NB4 (cell line): Measurements from ENCODE around the gene TUBB4B.
A peak's percentile ranks its signal among the peaks of the same experiment; 100 is the strongest.
"Not testable (repeated sequence)": the region's sequence is repeated elsewhere in the genome, so short reads cannot be mapped to it uniquely, and the experiment has no call there.

Experiments
- DNase-seq: peaks from one replicate; pipeline ENCODE4 v3.0.0; 2010; ENCODE audit warnings: low read depth
- H3K4me3 ChIP-seq: one replicate; pipeline ENCODE4 v1.5.1; 2011; ENCODE audit warnings: mild to moderate bottlenecking, low read depth, low read length, moderate library complexity
- CTCF ChIP-seq: IDR thresholded peaks from one replicate; pipeline ENCODE4 v1.5.1; 2012; ENCODE audit warnings: low read depth, low read length
- MAX ChIP-seq: IDR thresholded peaks from 2 replicates; pipeline ENCODE4 v1.6.1; 2011; ENCODE audit warnings: low read depth, low read length
- MYC ChIP-seq: IDR thresholded peaks from 2 replicates; pipeline ENCODE4 v1.6.1; 2011; ENCODE audit warnings: low read depth, low read length
- POLR2A ChIP-seq: IDR thresholded peaks from 2 replicates; pipeline ENCODE4 v1.6.1; 2011; ENCODE audit warnings: mild to moderate bottlenecking; ENCODE audit not compliant: insufficient read length; ENCODE audit errors: extremely low read depth

TUBB4B gene

GRCh38 chr9:137235424-137236237 lies 5.5 kb upstream of the TUBB4B start:
- no peak overlapping the region for H3K4me3 ChIP-seq
- TF ChIP-seq CTCF = no peak
- TF ChIP-seq POLR2A = no peak
- no peak for TF ChIP-seq MYC
- TF ChIP-seq MAX = no peak
- no peak for DNase-seq

GRCh38 chr9:137236238-137236935 lies 4.7 kb upstream of the TUBB4B start:
- peak; percentile 88 for DNase-seq
- TF ChIP-seq POLR2A (no peak), CTCF (peak; percentile 94), MAX (no peak; the same call in 1 of the 2 replicates), MYC (peak; percentile 27; the same call in 1 of the 2 replicates)
- H3K4me3 ChIP-seq = no peak overlapping the region

- DNase-seq = peak; percentile 61
Observed at GRCh38 chr9:137236936-137237421, 4.1 kb upstream of the TUBB4B start.

GRCh38 chr9:137237759-137238726 lies 3.0 kb upstream of the TUBB4B start:
- DNase-seq = peak; percentile 42
- no peak overlapping the region for H3K4me3 ChIP-seq
- TF ChIP-seq CTCF (no peak), MYC (no peak)

More at GRCh38 chr9:137236936-137237421, 4.1 kb upstream of the TUBB4B start:
- H3K4me3 ChIP-seq = no peak overlapping the region
- TF ChIP-seq CTCF (no peak), MAX (peak; percentile 29; the same call in 1 of the 2 replicates), POLR2A (no peak), MYC (0 out of 2 replicates have a peak, but pooled peaks have one; percentile 41)

- not testable (repeated sequence) for DNase-seq
- peak overlapping the region; percentile 81 for H3K4me3 ChIP-seq
Observed at GRCh38 chr9:137239541-137240200, 1.4 kb upstream of the TUBB4B start.
